ENCODE measurements around the gene PRKAA1.

The PRKAA1 gene

GRCh38 chr5:40775846-40776657 lies 22.1 kb downstream of the PRKAA1 start:
- Histone ChIP-seq H3K36me3 (ENCODE audit: insufficient read depth, low read depth, low read length) (peaks cover 61% of the 10 kb centered on the region), H3K4me1 (ENCODE audit: insufficient read depth, low read length) (no peaks in the 10 kb centered on the region), H3K27me3 (ENCODE audit: insufficient read depth, low read length) (no peaks in the 10 kb centered on the region), H3K4me3 (ENCODE audit: low read length) (no peak overlapping the region), H3K9me3 (ENCODE audit: insufficient read depth, low read depth, low read length) (no peaks in the 10 kb centered on the region), H3K9ac (ENCODE audit: low read depth, low read length) (no peak overlapping the region), H3K27ac (ENCODE audit: low read length) (no peak overlapping the region)

- Histone ChIP-seq H3K36me3 (ENCODE audit: insufficient read depth, low read depth, low read length) (peaks cover 62% of the 10 kb centered on the region), H3K4me3 (ENCODE audit: low read length) (no peak overlapping the region), H3K27me3 (ENCODE audit: insufficient read depth, low read length) (no peaks in the 10 kb centered on the region), H3K4me1 (ENCODE audit: insufficient read depth, low read length) (no peaks in the 10 kb centered on the region), H3K27ac (ENCODE audit: low read length) (no peak overlapping the region), H3K9ac (ENCODE audit: low read depth, low read length) (no peak overlapping the region), H3K9me3 (ENCODE audit: insufficient read depth, low read depth, low read length) (no peaks in the 10 kb centered on the region)
These were observed 22.9 kb downstream of the PRKAA1 start for GRCh38 chr5:40775085-40775845.

DNA sequence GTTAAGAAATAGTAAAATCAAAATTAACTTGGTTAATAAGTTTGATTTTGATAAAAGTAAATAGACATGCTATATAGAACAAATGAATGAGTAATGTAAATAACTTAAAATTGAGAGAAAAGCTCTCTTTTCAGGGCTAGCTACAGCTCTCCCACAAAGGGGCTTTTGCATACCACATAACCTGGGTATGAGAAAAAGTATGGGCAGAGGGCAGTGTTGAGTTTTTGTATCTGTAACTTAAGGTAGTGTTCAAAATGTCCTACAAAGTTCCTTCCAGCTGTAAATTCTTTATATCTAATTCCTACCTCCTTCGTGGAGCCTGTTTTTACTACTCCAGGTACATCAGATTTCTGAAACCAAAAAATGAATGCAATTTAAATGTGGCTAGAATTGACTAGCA lies 23.6 kb downstream of the PRKAA1 start:
- no peaks in the 10 kb centered on the region for H3K4me1 ChIP-seq (ENCODE audit: insufficient read depth, low read length)
- no peak overlapping the region for H3K4me3 ChIP-seq (ENCODE audit: low read length)
- H3K27me3 ChIP-seq (ENCODE audit: insufficient read depth, low read length) = no peaks in the 10 kb centered on the region
- peaks cover 68% of the 10 kb centered on the region for H3K36me3 ChIP-seq (ENCODE audit: insufficient read depth, low read depth, low read length)
- no peaks in the 10 kb centered on the region for H3K9me3 ChIP-seq (ENCODE audit: insufficient read depth, low read depth, low read length)
- H3K9ac ChIP-seq (ENCODE audit: low read depth, low read length) = no peak overlapping the region
- H3K27ac ChIP-seq (ENCODE audit: low read length) = no peak overlapping the region

- Histone ChIP-seq H3K9me3 (ENCODE audit: insufficient read depth, low read depth, low read length) (no peaks in the 10 kb centered on the region), H3K27me3 (ENCODE audit: insufficient read depth, low read length) (no peaks in the 10 kb centered on the region), H3K27ac (ENCODE audit: low read length) (no peak overlapping the region), H3K9ac (ENCODE audit: low read depth, low read length) (no peak overlapping the region), H3K4me1 (ENCODE audit: insufficient read depth, low read length) (no peaks in the 10 kb centered on the region), H3K4me3 (ENCODE audit: low read length) (no peak overlapping the region), H3K36me3 (ENCODE audit: insufficient read depth, low read depth, low read length) (peaks cover 89% of the 10 kb centered on the region)
These were observed 27.4 kb downstream of the PRKAA1 start for GRCh38 chr5:40770764-40771163.

DNA sequence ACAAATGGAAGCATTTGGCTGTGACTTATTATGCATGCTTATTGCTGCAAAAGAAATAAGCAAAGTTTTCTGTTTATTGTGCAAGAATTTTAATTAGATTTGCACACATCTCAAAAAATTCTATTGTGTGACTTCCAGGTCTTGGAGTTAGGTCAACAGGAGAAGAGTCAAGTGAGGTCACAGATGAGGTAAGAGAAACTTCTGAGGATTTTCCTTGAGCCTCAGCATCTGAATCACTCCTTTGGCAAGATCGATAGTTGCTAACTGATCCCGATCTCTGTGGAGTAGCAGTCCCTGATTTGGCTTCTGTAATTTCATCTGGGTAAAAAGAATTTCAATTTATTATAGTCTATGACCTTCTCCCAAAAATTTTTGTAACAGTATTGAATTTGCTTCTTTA lies 35.5 kb downstream of the PRKAA1 start:
- Histone ChIP-seq H3K4me3 (ENCODE audit: low read length) (no peak overlapping the region), H3K36me3 (ENCODE audit: insufficient read depth, low read depth, low read length) (peaks cover 64% of the 10 kb centered on the region), H3K27ac (ENCODE audit: low read length) (no peak overlapping the region), H3K9ac (ENCODE audit: low read depth, low read length) (no peak overlapping the region), H3K9me3 (ENCODE audit: insufficient read depth, low read depth, low read length) (no peaks in the 10 kb centered on the region), H3K4me1 (ENCODE audit: insufficient read depth, low read length) (no peaks in the 10 kb centered on the region), H3K27me3 (ENCODE audit: insufficient read depth, low read length) (no peaks in the 10 kb centered on the region)

- no peak overlapping the region for H3K27ac ChIP-seq (ENCODE audit: low read length)
- H3K9me3 ChIP-seq (ENCODE audit: insufficient read depth, low read depth, low read length) = no peaks in the 10 kb centered on the region
- H3K9ac ChIP-seq (ENCODE audit: low read depth, low read length) = no peak overlapping the region
- no peaks in the 10 kb centered on the region for H3K27me3 ChIP-seq (ENCODE audit: insufficient read depth, low read length)
- H3K4me1 ChIP-seq (ENCODE audit: insufficient read depth, low read length) = 0 out of 2 replicates have a peak, but pooled peaks cover 6% of the 10 kb centered on the region
- H3K4me3 ChIP-seq (ENCODE audit: low read length) = no peak overlapping the region
- H3K36me3 ChIP-seq (ENCODE audit: insufficient read depth, low read depth, low read length) = peaks cover 13% of the 10 kb centered on the region
These were observed 40.8 kb downstream of the PRKAA1 start for GRCh38 chr5:40757400-40757799.

DNA sequence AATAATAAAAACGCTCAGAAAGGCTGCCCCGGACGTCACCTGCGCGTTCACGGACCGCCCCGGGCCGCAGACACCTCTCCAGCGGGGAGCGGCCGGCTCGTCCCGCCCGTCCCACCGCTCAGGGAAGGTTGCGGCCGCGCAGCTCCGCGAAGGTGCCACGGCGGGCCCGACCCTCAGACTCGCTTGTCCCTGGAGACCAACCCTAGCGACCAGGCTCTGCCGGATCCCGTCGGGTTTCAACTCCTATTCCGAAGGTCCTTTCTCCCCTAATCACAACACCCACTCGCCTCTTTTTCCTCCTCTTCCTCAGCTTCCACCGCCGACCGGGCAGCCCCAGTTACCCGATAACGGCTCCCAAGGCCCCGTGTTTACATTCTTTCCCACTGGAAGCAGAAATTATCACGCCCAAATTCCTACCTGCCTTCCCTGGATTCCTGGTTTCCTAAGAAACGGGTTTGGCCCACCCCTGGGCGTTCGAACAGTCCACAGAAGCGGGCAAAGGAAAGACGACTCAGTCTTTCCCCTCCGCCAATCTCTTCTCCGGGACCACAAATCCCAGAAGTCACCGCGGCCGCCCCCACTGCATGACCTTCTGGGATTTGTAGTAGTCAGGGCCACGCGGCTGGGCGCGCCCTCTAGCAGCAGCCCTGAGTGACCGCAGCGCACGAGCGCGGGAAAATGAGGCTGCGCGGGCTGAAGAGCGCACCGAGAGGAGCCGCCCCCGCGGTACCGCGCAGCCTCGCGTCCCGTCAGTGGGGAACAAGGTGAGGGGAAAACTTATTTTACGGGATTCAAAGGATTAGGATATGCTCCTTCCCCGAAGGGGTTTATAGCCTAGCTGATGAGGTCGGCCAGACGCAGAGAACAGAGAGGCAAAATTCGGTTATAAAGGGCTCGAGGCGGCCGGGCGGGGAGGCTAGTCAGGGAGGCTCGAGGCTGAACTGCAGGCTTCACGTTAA lies 42.5 kb downstream of the PRKAA1 start, which contains the start of gene TTC33:
TSS of gene TTC33 (minus strand) at position 555 of the 959 bp plus-strand sequence. CDS start 8,943 bp downstream, outside the sequence.
- Histone ChIP-seq H3K9ac (ENCODE audit: low read depth, low read length) (peak within 1 kb of the TSS; percentile 90), H3K27me3 (ENCODE audit: insufficient read depth, low read length) (no peaks in the 10 kb centered on the region), H3K36me3 (ENCODE audit: insufficient read depth, low read depth, low read length) (no peaks in the 10 kb centered on the region; the same call in 1 of the 2 replicates), H3K27ac (ENCODE audit: low read length) (peak within 1 kb of the TSS; percentile 61), H3K4me1 (ENCODE audit: insufficient read depth, low read length) (0 out of 2 replicates have a peak, but pooled peaks cover 6% of the 10 kb centered on the region), H3K9me3 (ENCODE audit: insufficient read depth, low read depth, low read length) (no peaks in the 10 kb centered on the region), H3K4me3 (ENCODE audit: low read length) (peak within 1 kb of the TSS; percentile 92)

DNA sequence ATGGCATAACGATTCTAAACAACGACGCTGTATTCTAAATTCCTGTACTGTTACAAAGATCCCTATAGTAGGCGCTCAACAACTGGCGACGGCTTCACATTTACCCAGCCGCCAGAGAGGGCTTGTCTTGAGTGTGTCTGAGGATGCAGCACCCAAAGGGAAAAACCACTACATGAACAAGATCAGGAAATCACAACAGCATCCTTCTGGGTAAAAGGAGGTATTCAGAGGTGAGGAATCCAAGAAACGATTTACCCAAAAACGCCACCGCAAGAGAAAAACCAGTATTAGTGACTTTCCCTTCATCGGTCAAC lies 43.1 kb downstream of the PRKAA1 start:
- Histone ChIP-seq H3K27me3 (ENCODE audit: insufficient read depth, low read length) (no peaks in the 10 kb centered on the region), H3K4me3 (ENCODE audit: low read length) (peak overlapping the region; percentile 92), H3K27ac (ENCODE audit: low read length) (no peak overlapping the region)

DNA sequence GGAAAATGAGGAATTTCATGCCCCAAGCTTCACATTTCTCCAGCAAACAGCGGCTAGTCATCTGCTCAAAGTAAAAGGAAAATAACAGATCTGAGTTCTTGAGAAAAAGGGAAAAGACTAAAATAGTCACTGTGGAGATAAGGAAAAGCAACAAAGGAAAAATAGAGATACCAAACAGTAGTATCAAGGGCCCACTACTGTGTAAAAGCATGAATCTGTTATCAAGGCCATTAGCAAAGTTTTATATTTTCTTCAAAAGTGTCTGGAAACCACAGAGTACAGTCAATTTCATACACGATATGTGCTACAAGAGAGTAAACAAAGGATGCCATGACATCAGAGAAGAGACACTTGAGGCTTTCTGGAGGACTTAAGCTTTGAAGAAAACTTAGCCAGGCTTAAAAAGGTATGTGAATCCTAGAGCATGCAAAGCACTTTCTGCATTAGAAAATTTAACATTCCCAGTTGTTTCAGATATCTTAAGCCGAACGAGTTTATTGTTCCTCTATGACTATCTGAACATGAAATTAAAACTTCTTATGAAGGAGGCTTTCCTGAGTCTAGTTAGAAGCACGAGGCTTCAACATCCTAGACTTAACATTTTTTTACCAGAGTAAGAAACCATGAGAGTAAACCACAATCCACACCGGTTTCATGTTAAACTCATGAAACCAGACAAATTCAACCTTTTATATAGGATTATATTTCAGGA lies 43.6 kb downstream of the PRKAA1 start:
- no peaks in the 10 kb centered on the region for H3K9me3 ChIP-seq (ENCODE audit: insufficient read depth, low read depth, low read length)
- no peaks in the 10 kb centered on the region for H3K27me3 ChIP-seq (ENCODE audit: insufficient read depth, low read length)
- no peak overlapping the region for H3K27ac ChIP-seq (ENCODE audit: low read length)
- no peaks in the 10 kb centered on the region; the same call in 1 of the 2 replicates for H3K36me3 ChIP-seq (ENCODE audit: insufficient read depth, low read depth, low read length)
- peak overlapping the region; percentile 92 for H3K4me3 ChIP-seq (ENCODE audit: low read length)
- H3K9ac ChIP-seq (ENCODE audit: low read depth, low read length) = peak overlapping the region; percentile 90; the same call in 1 of the 2 replicates
- H3K4me1 ChIP-seq (ENCODE audit: insufficient read depth, low read length) = 0 out of 2 replicates have a peak, but pooled peaks cover 6% of the 10 kb centered on the region

More for the DNA sequence above, 43.1 kb downstream of the PRKAA1 start:
- Histone ChIP-seq H3K9ac (ENCODE audit: low read depth, low read length) (peak overlapping the region; percentile 90; the same call in 1 of the 2 replicates), H3K4me1 (ENCODE audit: insufficient read depth, low read length) (0 out of 2 replicates have a peak, but pooled peaks cover 6% of the 10 kb centered on the region), H3K36me3 (ENCODE audit: insufficient read depth, low read depth, low read length) (no peaks in the 10 kb centered on the region; the same call in 1 of the 2 replicates), H3K9me3 (ENCODE audit: insufficient read depth, low read depth, low read length) (no peaks in the 10 kb centered on the region)

DNA sequence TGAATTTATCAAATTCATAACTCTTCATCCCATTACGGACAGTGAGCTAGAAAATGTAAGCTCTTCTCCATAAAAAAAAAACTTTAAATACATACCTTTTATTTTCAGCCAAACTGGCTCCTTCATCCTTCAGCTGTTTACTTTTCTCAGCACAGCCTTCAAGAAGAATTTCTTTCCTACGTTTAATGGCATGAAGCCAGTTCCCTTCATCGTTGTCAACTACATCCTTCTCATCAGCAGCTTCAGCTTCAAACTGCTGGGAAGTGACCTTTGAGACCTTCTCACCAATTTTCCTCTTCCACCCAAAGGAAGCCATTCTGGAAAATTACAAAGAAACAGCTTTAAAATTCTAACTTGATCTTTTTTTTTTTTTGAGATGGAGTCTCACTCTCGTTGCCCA lies 51.5 kb downstream of the PRKAA1 start:
- no peak overlapping the region for H3K9ac ChIP-seq (ENCODE audit: low read depth, low read length)
- H3K27ac ChIP-seq (ENCODE audit: low read length) = no peak overlapping the region
- no peaks in the 10 kb centered on the region for H3K27me3 ChIP-seq (ENCODE audit: insufficient read depth, low read length)
- no peaks in the 10 kb centered on the region for H3K36me3 ChIP-seq (ENCODE audit: insufficient read depth, low read depth, low read length)
- H3K4me3 ChIP-seq (ENCODE audit: low read length) = no peak overlapping the region
- no peaks in the 10 kb centered on the region for H3K4me1 ChIP-seq (ENCODE audit: insufficient read depth, low read length)
- no peaks in the 10 kb centered on the region for H3K9me3 ChIP-seq (ENCODE audit: insufficient read depth, low read depth, low read length)

All from iPS-20b (cell line).